ENCODE data around the gene PI4KA.

PI4KA gene

DNA sequence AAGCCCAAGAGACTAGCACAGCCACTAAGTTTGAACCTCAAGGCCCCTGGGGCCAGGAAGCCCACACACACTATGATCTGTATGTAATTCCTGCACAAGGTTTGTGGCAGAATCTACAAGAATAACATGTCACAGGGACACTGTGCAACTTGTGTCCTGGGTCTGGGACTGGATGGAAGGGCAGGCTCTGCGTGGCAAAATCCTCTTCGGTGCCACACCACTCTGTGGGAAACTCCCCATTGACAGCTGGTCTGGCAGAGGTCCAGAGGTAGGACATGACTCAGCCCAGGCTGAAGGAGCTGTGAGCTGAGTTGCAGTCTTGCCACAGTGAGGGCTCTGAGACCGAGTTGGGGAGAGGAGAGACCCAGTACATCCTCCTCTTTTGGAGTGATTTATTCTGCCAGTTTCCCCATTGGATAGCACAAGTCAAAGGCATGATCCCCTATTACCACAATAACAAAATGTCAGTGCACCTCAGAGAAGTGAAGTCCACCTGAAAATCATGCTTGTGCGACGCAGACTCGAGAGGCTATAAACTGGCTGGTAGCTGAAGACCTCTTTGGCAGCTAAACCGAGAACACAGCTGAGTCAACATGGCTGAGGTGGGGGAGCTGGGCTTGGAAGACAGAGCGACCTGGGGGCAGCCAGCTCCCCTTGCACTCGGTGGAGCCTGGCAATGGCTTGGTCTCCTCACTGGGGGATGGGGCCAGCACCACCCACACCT is 108.0 kb downstream of the PI4KA start:
- no peaks in the 10 kb centered on the region for H3K4me1 ChIP-seq
- H3K4me3 ChIP-seq (ENCODE audit: low read depth, low read length) = no peak overlapping the region
- H3K9me3 ChIP-seq = no peaks in the 10 kb centered on the region
- TF ChIP-seq, protein P1, sequence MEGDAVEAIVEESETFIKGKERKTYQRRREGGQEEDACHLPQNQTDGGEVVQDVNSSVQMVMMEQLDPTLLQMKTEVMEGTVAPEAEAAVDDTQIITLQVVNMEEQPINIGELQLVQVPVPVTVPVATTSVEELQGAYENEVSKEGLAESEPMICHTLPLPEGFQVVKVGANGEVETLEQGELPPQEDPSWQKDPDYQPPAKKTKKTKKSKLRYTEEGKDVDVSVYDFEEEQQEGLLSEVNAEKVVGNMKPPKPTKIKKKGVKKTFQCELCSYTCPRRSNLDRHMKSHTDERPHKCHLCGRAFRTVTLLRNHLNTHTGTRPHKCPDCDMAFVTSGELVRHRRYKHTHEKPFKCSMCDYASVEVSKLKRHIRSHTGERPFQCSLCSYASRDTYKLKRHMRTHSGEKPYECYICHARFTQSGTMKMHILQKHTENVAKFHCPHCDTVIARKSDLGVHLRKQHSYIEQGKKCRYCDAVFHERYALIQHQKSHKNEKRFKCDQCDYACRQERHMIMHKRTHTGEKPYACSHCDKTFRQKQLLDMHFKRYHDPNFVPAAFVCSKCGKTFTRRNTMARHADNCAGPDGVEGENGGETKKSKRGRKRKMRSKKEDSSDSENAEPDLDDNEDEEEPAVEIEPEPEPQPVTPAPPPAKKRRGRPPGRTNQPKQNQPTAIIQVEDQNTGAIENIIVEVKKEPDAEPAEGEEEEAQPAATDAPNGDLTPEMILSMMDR (IDR thresholded peaks at IDR 0.05; ENCODE audit: low read depth, low read length) = no peak
- DNase-seq = peak; percentile 52
- H3K36me3 ChIP-seq = peaks cover 36% of the 10 kb centered on the region
- H3K27me3 ChIP-seq = no peaks in the 10 kb centered on the region

DNA sequence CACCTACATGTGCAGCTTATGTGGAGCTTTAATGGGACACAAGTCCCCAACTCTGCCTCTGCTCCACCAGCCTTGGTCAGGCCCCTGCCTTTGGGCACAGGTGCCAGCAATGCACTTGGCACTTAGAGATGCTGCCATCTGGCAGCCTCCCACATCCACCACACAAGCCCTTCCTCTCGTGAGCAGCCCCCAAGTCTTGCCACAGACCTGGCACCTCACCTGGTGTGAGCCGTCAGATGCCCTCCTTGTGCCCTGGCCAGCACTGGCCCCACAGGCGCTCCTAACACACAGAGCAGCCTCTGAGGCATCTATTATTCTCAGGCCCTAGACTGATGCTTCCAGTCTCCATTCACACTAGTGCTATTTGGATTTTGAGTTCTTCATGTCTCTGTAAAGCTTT is 109.2 kb downstream of the PI4KA start:
- no peaks in the 10 kb centered on the region for H3K27me3 ChIP-seq
- no peak overlapping the region for H3K4me3 ChIP-seq (ENCODE audit: low read depth, low read length)
- peaks cover 45% of the 10 kb centered on the region for H3K36me3 ChIP-seq
- no peaks in the 10 kb centered on the region for H3K9me3 ChIP-seq
- H3K4me1 ChIP-seq = no peaks in the 10 kb centered on the region
- DNase-seq = no peak
- TF ChIP-seq, protein P1 (IDR thresholded peaks at IDR 0.05; ENCODE audit: low read depth, low read length) = no peak

DNA sequence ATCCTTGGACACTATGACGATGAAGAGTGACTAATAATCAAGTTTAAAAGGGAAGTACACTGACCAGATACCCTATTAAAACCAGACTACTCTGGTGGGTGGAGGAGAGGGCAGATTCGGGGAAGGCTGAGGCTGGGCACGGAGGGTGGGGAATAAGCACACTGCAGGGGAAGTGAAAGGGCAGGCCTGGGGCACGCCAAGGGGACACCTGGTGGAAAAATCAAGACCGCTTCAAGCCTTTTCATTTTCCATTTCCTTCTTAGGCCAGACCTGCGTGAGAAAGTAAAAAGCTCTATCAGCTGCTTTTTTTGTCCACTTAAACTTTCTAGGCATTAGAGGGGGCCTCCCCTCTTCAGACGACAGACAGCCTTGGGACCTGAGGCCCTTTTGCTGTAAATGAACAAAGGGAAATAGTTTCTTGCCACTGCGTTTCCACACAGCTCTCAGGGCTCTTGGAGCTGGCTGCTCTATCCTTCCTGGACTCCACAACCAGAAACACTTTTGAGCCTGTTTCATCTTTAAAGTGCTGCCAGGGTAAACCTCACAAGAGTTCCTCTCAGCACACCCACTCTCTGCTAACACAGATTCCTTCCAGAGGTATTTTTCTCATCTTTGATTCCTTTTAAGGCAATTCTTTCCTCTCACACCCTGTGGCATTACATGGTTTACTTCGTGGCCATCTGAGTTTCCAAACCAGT is 109.7 kb downstream of the PI4KA start:
- H3K9me3 ChIP-seq = no peaks in the 10 kb centered on the region
- H3K27me3 ChIP-seq = no peaks in the 10 kb centered on the region
- no peak for DNase-seq
- peaks cover 49% of the 10 kb centered on the region for H3K36me3 ChIP-seq
- no peak overlapping the region for H3K4me3 ChIP-seq (ENCODE audit: low read depth, low read length)
- no peaks in the 10 kb centered on the region for H3K4me1 ChIP-seq
- TF ChIP-seq, protein P1 (IDR thresholded peaks at IDR 0.05; ENCODE audit: low read depth, low read length) = no peak

DNA sequence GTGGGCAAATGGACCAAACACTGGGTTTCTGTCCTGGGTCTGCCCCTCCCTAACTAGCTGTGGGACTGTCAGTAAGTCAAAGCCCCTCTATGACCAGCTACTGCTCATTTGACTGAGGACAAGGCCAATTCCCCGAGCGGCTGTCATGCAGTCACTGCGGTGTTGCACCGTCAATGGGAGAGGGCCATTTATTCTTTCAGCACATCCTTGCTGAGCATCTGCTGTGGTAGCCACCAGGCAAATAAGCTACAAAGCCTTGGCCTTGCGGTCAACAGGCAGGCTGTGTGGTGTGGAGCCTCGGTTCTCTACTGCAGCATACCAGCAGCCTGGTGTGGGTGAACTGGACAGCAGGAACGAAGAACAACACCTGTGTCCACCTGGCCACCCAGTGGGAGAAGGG is 110.5 kb downstream of the PI4KA start:
- no peak for DNase-seq
- Histone ChIP-seq H3K9me3 (no peaks in the 10 kb centered on the region), H3K36me3 (peaks cover 49% of the 10 kb centered on the region), H3K4me1 (no peaks in the 10 kb centered on the region), H3K4me3 (ENCODE audit: low read depth, low read length) (no peak overlapping the region), H3K27me3 (no peaks in the 10 kb centered on the region)
- TF ChIP-seq, protein P1 (IDR thresholded peaks at IDR 0.05; ENCODE audit: low read depth, low read length) = no peak

DNA sequence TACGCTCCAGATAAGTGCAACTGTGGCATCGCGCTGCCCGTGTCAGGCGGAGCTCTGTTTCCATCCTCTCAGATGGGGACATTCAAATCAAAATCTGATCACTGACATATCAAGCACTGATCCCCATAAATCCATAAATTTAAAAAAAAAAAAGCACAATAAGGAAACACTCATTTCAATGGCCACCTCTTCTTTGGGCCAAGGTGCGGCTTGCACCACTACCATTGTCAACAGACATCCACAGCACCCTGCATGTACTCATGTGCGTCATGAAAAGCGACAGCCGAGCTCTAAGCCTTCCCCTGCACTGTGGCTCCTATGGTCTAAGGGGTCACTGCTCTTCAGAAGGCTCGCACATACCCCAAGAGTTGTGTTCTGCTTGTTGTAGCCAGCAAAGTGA is 111.4 kb downstream of the PI4KA start:
- Histone ChIP-seq H3K9me3 (no peaks in the 10 kb centered on the region), H3K4me1 (no peaks in the 10 kb centered on the region), H3K27me3 (no peaks in the 10 kb centered on the region), H3K36me3 (peaks cover 44% of the 10 kb centered on the region), H3K4me3 (ENCODE audit: low read depth, low read length) (no peak overlapping the region)
- TF ChIP-seq, protein P1 (IDR thresholded peaks at IDR 0.05; ENCODE audit: low read depth, low read length) = no peak
- no peak for DNase-seq
